ENCODE measurements around the gene SELENOM.

DNA sequence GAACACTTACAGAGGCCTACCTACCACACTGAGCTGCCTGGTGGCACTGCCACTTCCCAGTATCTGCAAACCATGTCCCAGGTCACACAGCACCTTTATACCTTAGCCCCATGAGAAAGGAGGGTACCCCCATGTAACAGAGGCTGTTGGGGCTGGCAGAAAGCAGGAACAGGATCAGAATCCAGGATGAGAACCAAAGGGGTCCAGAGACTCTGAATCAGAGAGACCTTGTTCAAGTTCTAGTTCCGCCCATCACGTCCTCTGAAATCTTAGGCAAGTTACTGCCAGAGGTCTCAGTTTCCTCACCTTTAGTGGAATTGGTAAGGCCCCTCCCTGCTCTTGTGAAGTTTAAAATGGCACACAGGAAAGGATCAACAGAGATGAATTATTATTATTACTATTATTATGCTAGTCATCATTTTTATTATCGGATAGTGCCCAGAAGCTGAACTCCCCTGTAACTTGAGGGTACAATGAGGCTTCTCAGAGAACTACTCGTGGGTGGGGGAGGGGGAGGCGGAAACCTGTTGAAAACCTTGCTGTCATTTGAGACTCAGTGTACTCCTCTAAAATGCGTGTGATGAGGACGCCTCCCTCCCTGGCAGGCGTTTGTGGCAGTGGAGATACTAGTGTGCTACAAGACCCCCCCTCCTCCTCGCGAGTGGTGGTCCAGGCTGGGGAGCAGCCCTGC is 9.3 kb downstream of the SELENOM start:
- TF ChIP-seq POLR2A (IDR thresholded peaks at IDR 0.05; ENCODE audit: low read length) (no peak), GATA1 (IDR thresholded peaks at IDR 0.05; ENCODE audit: low read depth, low read length) (no peak)

Measured in erythroblast (primary cell).